Activated T-helper 9 cell treated with anti-CD3 and anti-CD28 coated beads, Interleukin-2, amount 50 U/mL, for 16 hours (primary cell): Measurements from ENCODE around the gene ARMC7.
A peak's percentile ranks its signal among the peaks of the same experiment; 100 is the strongest.
"Not testable (repeated sequence)": the region's sequence is repeated elsewhere in the genome, so short reads cannot be mapped to it uniquely, and the experiment has no call there.

Experiments used
- DNase-seq: peaks from one replicate; pipeline ENCODE4 v3.0.0-alpha.2; 2020; ENCODE audit warnings: low read depth

Gene ARMC7

DNA sequence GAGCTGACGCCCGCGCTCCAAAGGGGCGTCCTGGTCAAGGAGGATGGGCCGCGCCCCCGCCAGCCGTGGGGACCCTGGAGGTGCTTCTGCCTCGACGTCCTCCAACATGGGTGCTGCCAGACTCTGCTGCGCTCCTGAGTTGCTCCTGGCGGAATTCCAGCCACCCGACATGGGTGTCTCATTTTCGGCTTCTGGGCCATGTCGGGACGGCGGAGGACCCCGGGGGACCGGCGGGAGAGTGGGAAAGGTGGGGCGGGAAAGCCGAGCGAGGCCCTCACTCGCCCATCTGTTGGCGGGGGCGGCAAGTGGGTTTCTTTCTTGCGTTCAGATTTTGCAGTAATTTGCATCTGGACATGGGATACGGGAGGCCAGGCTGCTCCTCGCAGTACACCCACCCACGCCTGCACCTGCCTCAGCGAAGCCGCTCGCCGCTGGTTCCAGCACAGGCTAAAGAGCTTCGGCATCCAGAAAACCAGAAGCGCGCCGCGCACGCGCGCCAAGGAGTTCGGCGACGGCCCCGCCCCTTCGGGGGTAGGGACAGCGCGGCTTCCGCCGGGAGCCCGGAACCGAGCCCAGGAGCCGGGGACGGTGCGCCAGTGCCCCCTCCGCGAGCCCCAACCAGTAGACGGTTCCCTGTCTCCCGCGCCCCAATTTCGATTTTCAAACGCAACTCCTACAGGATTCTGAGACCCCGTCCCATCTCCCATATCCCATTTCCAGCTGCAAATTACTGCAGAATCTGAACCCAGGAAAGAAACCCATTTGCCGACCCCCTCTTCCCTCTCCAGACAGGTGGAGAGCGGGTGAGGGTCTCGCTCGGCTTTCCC is at the start of gene ARMC7:
TSS of gene ARMC7 (plus strand) at position 563 of the 827 bp plus-strand sequence. CDS start 320 bp downstream, outside the sequence.
- DNase-seq = peak; percentile 87

DNA sequence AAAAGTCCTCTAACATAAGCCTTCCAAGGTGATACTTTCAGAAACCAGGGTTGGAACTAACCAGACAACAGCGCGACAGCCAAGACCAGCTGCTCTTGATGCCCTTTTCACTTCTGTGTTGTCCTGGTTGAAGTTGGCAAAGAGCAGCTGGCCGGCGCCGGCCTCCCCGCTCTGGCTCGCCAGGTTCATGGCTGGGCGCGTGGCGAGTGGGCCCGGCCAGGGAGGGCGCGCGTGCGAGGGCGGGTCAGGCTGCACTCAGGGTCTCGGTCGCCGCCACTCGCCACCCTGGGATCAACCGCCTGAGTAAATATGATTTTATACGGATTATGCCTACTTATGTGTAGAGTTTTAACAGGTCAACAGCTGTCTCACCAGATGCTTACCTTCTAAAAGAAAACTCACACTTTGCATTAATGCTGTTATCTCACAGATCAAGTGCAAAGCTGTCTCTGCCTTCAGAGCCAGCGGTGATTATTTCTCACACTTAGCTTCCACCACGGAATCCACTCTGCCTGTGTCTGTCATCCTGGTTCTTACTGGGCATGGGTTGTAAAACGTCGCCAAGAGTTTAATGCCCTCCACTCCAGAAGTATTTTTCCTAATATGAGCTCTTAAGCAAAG is 49.2 kb upstream of the ARMC7 start:
- no peak for DNase-seq

DNA sequence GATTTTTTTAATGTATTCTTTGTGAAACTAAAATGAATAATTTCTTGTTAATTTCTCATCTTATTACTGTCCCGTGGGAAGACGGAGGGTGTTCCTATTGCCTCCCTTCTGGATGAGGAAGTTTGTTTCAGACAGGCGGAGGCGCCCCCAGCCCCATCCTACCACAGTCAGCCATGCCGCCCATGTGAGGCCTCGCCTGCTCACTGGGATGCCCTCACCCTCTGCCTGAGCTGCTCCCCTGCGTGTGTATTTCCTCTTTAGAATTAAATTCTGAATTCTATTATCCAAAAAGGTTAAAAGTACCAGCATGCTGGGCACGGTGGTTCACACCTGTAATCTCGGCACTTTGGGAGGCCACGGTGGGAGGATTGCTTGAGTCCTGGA is 48.7 kb upstream of the ARMC7 start:
- DNase-seq = no peak

DNA sequence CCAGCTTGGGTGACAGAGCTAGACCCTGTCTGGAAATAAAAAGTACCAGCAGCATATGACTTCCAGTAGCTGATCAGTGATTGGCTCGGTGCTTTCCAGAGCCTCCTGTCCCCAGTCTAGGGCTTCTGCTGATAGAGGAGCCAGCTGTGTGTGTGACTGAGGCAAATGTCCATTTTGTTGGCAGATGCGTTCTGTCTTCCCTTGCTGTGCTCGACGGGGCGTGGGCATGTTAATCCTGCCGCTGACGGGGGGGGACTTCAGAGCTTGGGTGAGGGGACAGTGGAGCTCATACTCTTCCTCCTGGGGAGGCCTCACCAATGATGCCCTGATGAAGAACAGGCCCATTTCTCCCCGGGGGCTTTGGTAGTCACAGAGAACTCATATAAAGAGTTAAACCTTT is 48.2 kb upstream of the ARMC7 start:
- no peak for DNase-seq

DNA sequence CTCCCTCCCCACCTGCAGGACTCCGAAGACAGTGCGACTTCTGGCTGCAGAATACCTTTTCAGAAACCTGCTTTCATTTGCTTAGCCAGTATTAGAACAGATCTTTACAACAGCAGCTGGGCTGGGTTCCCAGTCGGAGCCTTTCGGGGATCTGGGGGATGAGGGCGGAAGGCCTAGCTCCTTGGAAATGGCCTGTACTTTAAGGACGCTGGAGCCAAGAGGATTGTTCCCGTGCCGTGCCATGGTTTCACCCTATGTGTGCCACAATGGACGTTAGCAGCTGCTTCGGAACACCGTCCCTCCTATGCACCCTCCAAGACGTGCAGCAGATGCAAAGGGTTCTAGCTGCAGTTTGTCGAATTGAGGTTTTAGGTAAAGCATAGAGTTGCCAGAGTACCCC is 46.6 kb upstream of the ARMC7 start:
- no peak for DNase-seq

DNA sequence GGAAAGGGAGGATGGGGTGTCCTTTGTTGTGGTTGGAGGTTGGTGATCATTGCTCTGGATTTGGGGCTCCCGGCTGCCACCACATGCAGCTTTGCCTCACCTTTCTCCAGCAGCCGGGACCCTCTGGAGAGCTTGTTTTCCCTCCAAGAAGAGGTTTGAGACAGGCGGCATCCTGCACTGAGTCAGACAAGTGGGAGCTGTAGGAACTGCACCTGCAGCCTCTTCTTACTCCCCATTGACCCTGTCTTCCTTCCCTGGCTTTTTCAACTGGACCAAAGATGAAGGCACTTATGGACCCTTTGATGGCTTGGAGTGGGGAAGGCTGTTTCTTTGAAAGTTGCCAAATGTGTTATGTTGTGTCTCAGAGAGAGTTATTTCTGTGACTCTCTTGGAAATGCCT is 46.1 kb upstream of the ARMC7 start:
- DNase-seq = no peak

DNA sequence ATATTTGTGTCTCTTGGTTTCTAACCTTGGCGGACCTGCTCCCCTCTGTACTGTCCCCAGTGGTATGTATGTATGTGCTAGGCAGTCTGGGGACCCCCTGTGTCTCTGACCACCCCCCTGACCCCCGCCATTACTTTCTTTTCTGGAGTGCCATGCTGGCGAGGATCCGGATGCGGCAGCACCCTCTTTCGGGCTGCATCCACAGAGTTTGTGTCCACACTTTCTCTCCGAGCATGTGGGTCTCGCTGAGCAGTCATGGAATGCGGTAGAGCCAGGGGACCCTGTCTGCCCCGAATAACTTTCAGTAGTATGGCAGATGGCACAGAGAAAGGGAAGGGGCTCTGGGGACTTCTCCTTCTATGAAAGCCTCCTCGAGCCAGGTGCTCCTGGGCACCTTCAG is 45.7 kb upstream of the ARMC7 start:
- no peak for DNase-seq

DNA sequence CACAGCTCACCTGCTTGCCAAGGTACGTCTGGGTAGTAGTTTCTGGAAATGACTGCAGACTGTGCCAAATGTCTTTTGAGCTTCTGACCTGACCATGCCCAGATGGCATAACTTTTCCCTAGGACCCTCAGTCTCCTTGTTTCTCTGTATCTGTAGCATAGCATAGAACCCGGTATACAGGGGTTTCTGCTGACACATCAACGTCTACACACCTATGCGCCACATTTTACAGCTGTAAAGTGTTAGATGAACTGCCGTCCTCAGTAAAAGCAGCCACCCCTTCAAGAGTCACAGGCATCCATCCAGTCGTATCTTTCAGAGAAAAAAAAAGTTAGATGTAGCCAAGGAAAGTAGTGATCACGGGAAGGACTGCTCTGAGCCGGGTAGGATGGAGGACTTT is 45.3 kb upstream of the ARMC7 start:
- no peak for DNase-seq

DNA sequence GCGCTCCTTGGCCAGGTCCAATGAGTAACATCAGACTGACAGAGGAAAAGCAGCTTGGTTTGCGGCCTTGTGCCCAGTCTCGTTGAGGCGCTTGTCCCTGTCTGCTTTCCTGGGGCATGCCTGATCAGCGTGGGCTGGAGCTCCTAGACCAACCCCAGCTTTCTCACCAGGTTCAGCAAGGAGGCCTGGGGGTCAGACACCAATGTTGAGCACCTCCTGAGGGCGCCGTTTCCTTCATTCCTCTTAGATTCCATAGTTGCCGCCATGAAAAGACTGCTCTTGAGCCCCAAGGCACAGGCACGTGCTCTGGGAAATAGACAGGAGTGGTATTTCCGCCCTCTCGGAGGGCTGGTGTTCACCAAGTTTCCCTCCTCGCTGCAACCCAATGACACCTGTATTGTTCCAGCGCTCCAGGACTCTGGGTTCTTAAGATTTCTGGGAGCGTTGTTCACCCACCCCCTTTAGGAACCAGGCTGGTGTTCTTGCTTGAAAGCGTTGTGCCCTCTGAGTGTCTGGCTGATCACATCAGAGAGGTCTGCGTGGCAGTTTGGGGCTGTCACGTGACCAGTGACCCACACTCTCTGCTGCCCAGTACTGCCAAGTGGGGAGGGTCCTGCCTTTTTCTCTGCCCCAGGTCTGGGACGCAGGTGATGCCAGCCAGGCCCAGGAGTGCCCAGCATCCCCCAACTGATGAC is 44.8 kb upstream of the ARMC7 start:
- DNase-seq = no peak

DNA sequence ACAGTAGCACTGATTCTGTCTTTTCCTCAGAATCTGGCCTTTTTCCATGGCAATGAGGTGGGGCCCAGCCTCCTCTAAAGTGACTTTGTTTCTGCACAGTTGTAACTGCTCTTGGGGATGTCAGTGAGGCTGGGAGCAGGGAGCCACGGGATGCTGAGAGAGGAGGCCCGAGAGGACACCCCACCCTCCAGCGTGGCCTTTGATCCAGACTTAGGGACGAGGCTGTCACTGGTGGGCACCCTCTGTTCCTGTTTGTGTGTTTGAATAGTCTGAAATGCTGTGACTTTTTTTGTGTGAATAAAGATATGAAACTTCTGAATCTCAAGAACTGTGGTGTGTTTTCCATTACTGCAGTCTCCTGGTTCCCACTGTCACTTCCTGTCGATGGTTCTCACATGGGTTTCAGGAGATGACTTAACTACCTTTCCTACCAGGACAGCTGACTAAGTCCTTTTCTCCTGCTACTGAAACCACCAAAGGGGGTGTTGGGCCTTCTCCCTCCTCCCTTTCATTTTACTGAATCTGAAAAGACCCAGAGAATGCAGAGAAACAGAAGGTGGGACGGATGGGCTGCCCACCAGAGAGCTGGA is 44.1 kb upstream of the ARMC7 start:
- no peak for DNase-seq

DNA sequence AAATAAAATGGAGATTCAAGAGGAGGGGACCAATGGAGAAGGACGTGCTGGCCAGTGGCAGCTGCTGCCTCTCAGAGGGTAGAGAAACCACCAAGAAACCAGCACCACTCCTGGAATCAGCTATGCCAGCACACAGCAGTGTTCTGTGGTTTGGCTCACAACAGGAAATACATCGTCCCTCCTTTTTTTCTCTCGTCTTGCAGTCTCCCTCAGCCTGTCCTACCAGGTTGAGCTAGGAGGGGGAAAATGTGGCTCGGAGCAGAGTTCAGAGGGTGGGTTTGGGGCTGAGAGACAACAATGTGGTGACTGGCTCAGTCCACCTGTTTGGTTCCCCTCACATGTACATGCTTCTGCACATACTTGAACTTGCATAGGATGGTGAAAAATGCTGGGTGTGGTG is 41.9 kb upstream of the ARMC7 start:
- no peak for DNase-seq

DNA sequence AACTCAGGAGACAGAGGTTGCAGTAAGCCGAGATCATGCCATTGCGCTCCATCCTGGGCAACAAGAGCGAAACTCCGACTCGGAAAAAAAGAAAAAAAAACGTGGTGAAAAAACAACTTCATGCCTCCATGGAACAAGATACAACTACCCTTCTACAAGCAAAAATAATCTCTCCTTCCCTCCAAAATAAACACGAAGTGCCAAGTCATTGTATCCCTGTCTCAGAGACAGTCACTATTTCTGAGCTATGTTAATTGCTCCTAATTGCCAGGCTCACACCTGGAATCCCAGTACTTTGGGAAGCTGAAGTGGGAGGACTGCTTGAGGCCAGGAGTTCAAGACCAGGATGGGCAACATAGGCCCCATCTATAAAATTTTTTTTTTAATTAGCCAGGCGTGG is 41.0 kb upstream of the ARMC7 start:
- no peak for DNase-seq

DNA sequence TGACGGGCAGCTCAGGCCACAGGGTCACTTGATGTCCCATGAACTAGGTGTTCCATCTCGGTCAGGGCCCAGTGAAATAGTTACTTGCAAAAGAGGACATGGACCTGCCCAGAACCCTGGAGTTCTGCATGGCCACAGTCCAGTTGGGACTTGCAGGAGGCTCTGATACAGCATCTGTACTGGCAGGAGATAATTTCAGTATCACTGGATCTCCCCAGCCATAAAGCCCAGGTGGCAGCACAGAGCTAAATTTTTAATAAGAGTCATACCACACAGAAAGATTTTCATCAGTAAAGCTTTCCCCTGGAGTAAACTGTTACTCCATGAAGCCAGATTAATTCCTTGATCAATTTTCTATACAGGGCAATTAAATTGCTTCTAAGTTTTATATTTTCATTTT is 40.0 kb upstream of the ARMC7 start:
- DNase-seq = no peak

DNA sequence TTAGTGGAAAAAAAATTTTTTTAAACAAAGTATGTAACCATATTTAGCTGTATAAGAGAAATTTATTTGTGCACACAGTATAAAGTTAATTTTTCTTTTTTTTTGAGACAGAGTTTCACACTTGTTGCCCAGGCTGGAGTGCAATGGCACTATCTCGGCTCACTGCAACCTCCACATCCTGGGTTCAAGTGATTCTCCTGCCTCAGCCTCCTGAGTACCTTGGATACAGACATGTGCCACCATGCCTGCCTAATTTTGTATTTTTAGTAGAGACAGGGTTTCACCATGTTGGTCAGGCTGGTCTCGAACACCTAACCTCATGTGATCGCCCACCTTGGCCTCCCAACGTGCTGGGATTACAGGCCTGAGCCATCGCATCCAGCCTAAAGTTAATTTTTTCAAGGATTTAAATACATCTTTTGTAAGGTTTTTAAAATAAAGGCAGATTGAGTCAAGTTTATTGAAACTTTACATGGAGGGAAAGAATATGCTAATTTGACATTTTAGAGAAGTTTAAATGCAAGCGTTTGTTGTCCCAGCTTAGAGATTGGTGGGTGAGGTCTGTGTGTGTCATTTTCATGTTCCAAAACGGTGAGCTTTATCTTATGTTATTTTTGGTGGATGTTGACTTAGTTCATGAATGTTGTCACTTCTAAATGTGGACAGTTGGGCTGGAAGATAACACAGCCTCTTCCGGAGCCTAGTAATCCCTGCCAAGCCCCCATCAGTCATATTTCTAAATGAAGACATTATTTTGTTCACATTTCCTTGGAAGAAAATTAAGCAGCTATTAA is 38.1 kb upstream of the ARMC7 start:
- not testable (repeated sequence) for DNase-seq

DNA sequence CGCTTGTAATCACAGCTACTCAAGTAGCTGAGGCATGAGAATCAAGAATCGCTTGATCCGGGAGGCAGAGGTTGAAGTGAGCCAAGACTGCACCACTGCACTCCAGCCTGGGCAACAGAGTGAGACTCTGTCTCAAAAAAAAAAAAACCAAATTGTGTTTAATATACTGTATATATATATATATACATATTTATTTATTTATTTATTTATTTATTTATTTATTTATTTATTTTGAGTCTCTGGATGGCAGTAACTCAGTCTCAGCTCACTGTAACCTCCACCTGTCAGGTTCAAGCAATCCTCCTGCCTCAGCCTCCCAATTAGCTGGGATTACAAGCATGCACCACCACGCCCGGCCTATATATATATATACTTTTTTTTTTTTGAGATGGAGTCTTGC is 36.9 kb upstream of the ARMC7 start:
- DNase-seq = not testable (repeated sequence)

DNA sequence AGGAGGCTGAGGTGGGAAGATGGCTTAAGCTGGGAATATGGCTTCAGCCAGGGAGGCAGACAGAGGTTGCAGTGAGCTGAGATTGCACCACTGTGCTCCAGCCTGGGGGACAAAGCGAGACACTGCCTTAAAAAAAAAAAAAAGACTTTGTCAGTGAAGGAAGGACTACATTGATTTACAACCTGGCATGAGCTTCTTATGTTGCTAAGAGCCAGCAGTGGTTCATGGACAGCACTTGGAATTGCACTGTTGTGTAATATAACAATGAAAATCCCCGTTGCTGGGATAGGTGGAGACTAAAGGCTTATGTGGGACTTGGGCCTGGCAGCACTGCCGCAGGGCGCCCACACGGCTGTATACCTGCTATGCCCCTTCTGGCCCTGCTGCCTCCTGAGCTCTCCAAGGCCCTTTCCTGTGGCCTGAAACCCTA is 36.1 kb upstream of the ARMC7 start:
- DNase-seq = no peak

DNA sequence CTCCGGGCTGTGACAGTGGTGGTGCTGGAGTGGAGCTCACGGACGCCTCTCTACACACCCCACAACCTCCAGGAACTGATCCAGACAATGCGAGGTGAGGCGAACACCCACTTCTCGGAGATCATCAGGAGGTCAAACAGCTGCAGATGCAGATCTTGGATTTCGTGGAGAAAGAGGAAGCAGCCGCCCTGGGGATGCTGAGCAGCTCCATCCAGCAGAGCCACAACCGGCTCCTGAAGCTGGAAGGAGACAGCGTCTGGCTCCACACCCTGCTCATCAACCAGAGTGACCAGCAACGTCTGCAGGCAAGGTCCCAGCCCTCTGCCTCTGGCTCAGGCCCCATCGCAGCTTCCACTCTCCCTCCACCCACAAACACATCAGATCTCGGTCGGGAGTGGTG is 35.2 kb upstream of the ARMC7 start:
- DNase-seq = no peak

DNA sequence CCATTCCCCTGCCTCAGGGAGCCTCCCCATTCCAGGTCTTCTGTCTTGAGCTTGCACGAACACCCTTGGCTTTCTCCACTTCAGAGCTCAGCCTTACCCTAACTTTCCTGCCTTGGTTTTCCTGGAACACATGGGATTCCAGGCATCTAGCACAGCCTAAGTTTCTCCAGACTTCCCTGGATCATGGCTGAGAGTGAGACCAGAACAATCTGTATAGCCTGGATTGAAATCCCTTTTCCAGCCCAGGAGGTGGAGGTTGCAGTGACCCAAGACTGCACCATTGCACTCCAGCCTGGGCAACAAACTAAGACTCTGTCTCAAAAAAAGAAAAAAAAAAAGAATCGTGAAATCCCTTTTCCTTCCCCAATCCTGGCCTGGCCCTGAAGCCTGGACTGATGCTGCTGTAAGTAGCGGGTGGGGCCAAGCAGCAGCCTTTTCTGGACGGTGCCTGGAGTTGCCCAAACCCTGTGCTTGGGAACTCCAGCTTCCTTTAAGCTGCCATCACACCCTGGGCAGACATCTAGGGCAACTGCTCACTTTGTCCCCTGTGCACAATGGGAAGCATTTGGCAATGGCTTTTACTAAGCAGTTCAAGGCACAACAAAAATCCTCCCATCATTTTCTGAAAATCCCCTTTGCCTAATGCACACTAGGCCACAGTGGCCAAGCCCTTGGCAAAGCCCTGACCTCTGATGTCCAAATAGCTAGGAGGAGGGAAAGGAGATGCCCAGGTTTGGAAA is 34.0 kb upstream of the ARMC7 start:
- no peak for DNase-seq

DNA sequence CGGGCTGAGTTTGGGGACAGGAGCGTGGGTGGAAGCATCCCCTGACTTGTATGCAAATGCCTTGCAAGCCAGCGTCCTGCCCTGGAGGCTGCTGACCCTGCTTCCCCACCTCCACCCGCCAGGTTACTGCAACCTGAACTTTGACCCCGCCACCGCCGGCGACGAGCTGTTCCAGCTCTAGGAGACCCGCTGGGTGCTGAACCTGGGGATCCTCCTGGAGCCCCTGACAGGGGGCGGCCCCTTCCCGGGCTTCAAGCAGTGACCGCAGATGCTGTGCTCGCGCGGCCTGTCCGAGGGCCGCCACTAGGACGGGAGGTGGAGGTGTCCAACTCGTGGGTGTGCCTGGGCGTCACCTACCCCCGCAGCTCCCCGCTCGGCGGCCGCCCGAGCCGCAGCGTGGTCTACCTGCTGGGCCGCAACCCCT is 32.7 kb upstream of the ARMC7 start:
- DNase-seq = no peak

DNA sequence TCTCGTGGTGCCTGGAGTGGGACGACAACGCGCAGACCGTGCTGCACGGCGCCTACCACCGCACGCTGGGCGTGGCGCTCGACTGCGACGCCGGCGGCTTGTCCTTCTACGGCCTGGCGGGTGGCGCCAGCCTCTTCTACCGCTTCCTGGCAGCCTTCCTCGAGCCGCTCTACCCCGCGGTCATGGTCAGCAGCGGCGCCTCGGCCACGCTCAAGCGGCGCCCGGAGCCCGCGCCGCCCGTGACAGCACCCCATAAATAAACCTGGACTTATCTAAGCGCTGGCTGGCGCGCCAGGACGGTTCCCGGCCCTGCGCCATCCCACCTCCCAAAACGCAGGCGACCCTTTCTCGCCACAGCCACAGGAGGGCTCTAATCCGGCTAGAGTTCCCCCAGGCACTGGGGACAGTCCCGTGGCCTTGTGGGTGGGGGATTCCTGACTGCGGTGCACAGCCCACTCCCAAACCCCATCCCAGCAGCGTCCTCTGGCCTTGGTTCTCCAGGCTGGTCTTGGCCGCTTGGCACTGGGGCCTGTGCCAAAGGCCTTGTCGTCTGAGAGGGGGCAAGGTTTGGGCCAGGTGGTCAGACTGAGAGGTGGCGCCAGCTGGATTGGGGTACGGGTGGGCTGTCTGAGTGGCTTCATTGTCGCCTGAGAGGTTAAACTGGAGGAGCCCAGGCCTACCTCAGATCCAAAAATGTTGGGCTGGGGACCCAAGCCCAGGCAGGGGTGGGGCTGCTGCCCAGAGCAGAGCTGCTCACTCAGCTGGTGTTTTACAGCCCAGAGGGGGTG is 32.1 kb upstream of the ARMC7 start:
- peak; percentile 37 for DNase-seq
